Heart left ventricle (tissue), 13 donors: ENCODE results near the gene HOGA1.

Experiments
- CTCF ChIP-seq, 12 donors: fragments of 200-600 bp; sonication (generic) in 4 of 12; IDR thresholded peaks; one replicate each; pipeline versions ENCODE4 v1.5.0 to v1.8.0; 2018 to 2022; ENCODE audit warnings: antibody characterized with exemption in 12 of 12, mild to moderate bottlenecking in 5 of 12
- POLR2A ChIP-seq, 2 donors: fragments of 450-650 bp; IDR thresholded peaks; one replicate each; pipeline ENCODE4 v1.6.1; 2017; ENCODE audit warnings: antibody characterized with exemption in 2 of 2, mild to moderate bottlenecking in 2 of 2, moderate library complexity in 2 of 2
- donor health status: ischemic (EF 13 %, LVEDD 7.1; RV severe dilation, severe dysfunction).
- donor health status: DM: no; HTN: yes; CAD: no.
- donor health status: DM: no; HTN: no; CAD: no.
- donor health status: ischemic (EF 25% LVEDD 6.9; RV normal size, moderate dysfunction).
- donor health status: ischemic (EF 25% LVEDD 5.7; RV mildly dilated, moderate dysfunction).
- donor health status: ischemic (EF 35%, LVEDD 5.7; RV mildly dilated, moderate dysfunction).
- donor health status: nonischemic (EF 11% LVEDD 7.7; RV severe dilation, severe dysfunction).
- donor health status: DM: yes; HTN: yes; CAD: no.
- donor health status: PGD.
- donor health status: ischemic (EF 29% LVEDD 5.4; RV normal size, mild dysfunction).
- donor health status: nonischemic (EF 23%, LVEDD 6.1; RV moderate dilation, normal function).

GRCh38 chr10:97644936-97645335 is 60.7 kb downstream of the HOGA1 start:
- no peak for TF ChIP-seq CTCF (IDR thresholded peaks at IDR 0.05)
- TF ChIP-seq POLR2A (IDR thresholded peaks at IDR 0.05): no peak
